HUDEP-2 (cell line): ENCODE results near the gene THTPA.

Source experiments
- DNase-seq, 76 experiments: peaks; one replicate each; lab custom pipeline; 2025; ENCODE audit not compliant: unreplicated experiment in 76 of 76; lab: John Stamatoyannopoulos, UW

The THTPA gene

DNA sequence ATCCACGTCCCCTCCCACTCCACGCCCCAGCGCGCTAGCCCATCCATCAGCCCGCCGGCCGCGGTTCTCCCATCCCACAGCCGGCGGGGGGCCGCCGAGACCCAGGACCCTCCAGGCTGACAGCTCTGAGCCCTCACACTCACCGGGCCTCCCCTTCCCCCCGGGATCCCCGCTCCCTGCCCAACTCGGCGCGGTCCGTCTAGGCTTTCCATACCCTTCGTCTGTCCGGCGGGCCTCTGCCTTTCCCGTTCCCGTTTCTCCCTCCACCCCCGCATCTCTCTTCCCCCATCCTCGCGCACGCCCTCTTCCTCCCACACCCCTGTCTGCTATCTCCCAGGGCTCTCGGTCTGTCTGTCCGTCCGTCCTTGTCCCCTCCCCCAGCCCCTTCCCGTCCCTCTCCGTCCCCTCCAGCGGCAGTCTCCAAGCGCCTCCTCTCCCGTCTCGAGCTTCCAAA is 5.2 kb upstream of the THTPA start:
- no peak for DNase-seq

DNA sequence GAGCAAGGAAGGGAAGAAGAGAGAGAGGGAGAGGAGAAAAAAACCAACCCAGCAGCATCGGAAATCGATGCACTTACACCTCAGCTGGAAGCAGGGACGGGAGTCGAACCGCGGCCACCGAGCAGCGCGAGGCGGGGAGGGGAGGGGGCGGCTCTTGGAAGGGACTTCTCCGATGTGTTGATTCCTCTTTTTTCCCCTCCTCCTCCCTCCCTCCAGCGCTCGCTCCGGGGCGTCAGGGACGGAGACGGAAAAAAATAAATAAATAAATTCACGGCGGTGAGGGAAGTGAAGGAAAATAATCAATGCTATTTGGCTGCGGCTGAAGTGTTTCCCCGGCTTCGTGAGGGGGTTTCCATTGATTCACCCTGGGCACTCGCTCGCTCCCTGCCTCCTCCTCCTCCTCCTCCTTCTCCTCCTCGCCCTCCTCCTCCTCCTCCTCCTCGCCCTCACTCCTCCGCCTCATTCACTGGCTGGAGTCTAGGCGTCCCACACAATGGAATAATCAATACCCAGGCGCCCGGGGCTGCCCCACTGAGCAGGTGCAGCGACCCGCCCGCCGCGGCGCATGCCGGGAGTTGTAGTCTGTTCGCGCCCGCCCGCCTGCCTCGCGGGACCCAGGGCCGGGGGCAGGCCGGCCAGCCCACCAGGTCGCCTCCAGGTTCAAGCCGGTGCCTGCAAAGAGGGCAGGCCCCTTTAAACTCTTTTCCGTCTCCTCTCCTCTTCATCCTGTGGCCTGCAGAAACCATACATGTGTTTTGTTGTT is 4.6 kb upstream of the THTPA start, which contains the start of gene ZFHX2:
Gene ZFHX2 (minus strand): TSS at position 500 of the 763 bp plus-strand sequence. CDS start 16,440 bp downstream, outside the sequence.
- peak in 66 of 76 experiments; percentile 17 to 80 (median 57) for DNase-seq

DNA sequence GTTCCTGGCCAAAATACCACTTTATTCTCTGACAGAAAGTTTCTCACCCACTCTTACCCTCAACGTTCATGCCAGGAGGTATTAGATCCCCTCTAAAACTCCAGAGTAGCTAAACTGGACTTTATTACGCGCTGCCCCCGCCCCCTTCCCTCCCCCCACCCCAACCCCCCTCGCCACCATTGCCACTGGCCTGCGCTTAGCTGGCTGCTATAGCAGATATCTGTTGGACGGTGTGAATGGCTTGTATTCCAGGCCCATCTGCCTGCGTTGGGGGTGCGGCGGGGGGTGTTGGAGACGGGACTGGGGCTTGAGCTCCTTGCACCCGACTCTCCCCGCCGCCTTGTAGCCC is 564 bp upstream of the THTPA start:
- DNase-seq: no peak

DNA sequence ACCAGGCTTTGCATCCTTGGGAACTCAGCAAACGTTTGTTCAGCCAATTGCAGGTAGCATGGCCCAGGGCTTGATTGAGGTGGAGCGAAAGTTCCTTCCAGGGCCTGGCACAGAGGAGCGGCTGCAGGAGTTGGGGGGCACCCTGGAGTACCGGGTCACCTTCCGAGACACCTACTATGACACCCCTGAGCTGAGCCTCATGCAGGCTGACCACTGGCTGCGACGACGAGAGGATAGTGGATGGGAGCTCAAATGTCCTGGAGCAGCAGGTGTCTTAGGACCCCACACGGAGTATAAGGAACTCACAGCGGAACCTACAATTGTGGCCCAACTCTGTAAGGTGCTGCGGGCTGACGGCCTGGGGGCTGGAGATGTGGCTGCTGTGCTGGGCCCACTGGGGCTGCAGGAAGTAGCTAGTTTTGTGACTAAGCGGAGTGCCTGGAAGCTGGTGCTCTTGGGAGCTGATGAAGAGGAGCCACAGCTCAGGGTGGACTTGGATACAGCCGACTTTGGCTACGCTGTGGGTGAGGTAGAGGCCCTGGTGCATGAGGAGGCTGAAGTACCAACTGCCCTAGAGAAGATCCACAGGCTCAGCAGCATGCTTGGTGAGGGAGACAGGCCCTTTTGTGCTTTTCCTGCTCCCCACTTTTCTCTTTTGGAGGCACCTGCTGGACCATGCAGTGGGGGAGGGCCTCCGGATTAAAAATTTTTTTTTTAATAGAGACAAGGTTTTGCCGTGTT is 799 bp downstream of the THTPA start:
- peak in 1 of 76 experiments; percentile 22 for DNase-seq

DNA sequence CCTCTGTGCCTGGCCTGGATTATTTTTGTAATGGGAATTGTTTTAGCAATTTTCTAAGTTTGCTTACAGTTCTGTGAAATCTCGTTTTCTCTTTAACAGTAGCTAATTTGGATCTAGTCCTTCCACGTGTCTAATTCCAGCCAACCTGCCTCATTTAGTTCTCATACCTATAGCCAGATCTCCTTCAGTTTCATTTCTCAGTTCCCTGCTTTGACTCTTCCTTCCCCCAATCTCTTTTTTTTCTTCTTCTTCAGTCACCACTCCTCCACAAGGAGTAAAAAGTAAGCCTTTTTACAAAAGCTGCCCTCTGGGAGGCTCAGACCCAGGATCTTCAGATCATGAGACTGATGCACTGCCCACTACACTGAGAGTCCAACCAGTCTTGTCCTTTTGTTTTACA is 1.4 kb downstream of the THTPA start:
- no peak for DNase-seq

DNA sequence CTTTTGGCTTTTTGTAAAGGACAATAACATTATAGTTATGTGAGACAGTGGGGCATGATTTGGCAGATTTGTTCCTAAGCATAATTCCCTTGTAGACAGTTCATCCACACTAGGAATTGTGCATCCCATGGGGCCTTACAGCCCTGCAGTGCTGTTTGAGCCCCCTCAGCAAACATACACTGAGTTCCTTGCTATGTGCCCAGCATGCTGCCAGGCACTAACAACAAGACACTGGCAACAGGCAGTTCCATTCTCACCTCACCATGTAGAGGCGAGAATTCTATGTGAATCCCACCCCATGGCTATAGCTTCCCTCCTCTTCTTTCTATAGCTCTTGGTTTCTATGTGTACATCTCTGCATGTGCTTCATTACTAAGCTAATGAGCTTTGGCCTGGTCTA is 1.9 kb downstream of the THTPA start:
- DNase-seq: no peak

DNA sequence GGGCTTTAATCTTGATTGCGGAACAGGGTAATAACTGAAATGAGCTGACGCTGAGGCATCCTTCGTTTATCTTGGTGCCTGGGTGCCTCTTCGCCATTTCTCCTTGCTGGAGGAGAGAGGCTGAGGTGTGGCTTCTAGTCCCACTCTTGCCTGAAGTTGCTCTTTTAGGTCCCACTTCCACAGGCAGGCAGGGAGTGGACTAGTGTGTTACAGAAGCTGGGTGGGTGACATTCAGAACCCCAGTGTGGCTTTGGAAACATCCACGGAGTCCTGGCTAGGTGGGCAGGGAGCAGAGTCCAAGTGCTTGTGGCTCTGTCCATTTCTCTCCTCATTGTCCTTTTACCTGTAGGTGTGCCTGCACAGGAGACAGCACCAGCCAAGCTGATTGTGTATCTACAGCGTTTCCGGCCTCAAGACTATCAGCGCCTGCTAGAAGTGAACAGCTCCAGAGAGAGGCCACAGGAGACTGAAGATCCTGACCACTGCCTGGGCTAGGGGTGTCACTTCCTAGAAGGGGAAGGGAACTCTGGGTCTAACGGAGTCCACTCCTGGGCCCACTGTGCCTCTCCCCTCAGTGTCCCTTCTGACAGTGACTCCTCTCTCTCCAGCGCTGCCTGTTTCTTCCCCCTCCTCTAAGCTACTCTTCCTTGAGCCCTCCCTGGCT is 2.4 kb downstream of the THTPA start:
- no peak for DNase-seq

DNA sequence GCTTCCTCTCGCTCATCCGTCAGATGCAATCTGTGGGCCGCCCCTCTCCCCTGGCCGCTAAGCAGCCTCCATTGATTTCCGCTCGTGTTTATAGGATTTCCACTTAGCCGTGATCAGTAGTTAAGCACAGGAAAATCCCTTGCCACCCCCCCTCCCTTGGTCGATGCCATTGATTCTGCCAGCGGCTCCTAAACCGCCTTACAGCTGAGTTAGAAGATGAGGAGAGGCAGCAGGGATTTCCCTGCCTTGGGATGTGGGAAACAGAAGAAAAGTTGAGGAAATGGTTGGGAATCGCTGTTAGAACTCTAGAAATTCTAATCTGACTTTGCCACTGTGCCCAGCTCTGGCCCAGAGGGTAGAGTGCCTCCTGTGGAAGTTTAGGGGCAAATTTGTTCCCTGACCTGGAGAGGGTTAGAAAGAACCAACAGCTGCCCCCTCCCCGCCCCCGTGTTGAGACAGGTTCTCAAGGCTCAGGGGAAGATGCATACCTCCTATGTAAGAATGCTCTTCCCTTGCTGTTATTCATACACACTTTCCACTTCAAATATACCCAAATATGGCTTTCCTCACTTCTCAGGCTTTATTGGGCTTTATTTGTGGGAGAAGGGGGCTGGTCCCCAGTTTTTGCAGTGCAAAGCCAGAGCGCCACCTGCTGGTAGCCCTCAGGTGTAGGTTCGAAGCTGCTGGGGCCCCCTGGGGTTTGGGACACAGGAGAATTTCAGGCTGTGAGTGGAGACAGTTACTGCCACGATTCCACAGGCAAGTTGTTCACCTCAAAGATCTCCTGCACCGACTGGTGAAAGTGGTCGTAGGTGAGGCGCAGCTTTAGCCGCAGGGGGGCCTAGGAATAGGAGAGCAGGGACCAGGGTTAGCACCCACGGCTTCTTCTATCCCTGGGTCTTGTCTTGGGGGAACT is 3.2 kb downstream of the THTPA start:
- DNase-seq: peak in 54 of 76 experiments; percentile 3 to 73 (median 43)

DNA sequence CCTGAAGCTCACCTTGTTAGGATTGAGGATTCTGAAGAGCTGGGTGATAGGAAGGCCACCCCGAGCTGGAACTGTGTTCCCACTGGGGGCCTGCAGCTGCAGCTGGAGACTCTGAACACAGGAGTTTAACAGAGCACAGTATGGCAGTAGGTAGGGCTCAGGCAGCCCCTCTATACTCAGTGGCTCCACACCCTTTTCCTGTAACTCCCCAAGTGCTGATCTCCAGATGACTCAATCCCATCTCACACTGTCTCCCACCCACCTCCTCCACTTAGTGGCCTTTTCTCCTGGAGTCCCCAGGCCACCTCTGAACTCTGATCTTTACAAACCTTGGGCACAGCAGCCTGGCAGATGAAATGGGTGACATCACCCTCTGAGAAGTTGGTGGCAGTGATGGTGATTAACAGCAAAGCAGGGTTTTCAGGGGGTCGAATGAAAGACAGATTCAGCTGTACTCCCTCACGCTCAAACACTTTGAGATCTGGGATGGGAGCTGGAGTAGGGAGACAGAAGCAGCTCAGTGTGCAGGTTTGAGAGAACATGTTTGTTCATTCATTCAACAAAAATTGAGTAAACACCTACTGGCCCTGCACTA is 4.0 kb downstream of the THTPA start:
- no peak for DNase-seq

DNA sequence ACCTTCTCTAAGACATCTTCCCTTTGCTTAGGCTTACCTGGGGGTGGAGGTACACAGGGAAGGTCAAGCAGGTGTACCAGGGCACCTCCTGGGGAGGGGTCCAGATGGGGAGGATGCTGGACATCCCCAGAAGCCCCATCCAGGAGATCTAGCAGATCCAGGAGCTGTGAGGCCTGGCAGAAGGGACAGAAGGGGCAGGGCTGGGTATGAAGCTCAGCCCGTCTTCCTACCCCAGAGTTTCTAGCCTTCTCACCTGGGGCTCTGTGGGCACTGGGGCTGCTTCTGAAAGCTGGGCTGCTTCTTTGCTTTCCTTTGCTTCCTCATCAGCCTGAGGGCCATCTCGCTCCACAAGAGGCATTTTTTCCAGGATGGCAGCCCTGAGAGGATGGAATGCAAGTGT is 5.2 kb downstream of the THTPA start:
- DNase-seq: no peak

DNA sequence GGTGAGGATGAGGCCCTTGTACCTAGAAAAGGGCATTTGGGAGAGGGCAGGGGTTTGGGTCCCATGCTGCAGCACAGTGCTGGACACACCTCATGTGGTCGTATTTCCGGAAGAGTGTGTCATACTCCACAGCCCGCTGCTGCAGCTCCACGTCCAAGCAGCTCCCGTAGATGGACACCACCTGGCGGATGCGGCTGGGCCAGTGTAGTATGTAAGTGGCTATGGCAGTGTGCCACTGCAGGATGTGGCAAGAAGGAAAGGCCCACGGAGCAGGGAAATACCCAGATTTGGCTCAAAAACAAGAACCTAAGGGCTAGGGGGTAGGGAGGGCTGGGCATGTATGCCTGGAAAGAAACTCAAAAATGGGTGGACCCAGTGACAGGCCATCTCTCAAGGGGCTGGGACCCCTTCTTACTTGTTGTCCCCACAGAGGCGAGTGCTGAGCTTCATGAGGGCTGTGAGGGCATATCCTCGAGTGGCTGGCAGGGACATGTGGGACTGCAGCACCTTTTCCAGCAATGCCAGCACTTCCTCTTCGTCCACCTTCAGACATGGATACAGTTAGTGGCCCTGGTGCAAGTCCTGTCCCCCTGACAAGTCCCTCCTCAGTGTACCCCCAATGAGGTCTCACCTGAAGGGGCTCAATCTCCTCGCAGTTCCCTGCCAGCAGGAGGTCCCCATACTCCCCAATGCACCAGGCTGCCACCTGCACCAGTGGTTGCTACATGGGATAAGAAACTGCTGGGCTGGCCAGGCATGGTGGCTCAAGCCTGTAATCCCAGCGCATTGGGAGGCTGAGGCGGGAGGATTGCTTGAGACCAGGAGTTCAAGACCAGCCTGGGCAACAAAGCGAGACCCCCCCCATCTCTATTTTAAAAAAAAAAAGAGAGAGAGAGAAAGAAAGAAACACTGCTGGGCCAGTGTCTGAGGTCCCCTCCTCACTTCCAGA is 6.1 kb downstream of the THTPA start:
- no peak for DNase-seq

DNA sequence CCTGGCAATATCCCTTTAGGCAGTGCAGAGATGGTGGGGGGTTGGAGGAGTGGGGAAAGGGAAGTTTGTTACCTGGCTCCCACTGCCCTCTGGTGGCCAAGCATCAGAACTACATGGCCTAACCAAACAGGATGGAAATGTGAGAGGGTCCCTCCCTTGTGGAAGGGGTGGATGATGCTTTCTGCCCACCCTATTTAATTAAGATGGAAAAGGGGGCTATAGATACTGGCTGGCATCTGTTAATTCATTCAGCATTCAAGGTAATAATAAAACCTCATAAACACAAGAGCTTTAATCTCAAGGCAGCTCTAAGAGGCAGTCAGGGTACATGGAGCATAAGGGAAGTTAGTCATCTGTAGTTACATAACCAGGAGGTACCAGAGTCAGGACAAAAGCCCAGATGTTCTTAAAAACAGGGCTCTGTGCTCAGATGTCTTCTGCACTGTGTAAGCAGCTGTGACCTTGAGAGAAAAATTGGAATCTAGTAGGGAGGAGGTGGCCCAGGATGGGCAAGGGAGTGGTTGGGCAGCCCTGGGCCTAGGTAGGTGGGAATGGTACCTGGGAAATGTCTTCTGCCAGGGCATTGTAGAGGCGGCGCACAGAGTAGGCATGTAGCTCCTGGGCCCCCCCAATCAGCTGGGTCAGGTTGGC is 6.9 kb downstream of the THTPA start:
- peak in 28 of 76 experiments; percentile 0 to 51 (median 26) for DNase-seq

DNA sequence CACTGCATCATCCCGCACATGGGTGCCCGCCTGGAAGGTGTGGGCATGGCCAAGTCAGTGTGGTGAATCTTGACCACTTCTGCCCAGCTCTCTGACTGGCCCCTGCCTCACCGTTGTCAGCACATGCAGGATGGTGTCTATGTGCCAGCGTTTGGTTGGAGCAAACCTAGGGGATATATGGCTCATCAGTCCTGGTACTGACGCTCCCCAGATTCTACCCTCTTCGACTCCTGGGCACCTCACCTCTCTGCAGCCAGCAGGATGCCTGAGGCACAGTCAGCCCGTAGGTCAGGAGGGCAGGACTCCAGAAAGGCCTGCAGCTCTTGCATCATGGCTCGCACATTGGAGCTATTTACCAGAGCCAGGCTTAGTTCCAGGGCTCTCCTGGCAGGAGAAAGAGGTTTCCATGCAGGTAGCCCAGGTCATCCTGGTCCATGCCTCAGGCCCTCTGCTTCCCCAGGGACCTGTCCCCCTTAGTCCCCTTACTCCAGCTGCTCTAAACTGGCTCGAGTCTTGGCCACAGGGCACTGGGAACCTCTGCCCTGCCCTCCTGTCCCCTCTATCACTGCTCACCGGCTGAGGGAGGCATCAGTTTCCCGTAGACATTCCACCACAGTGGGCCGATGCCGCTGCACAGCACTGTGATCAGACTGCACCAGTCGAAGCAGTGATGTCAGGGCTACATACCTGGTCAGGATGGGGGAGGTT is 7.6 kb downstream of the THTPA start:
- DNase-seq: no peak

DNA sequence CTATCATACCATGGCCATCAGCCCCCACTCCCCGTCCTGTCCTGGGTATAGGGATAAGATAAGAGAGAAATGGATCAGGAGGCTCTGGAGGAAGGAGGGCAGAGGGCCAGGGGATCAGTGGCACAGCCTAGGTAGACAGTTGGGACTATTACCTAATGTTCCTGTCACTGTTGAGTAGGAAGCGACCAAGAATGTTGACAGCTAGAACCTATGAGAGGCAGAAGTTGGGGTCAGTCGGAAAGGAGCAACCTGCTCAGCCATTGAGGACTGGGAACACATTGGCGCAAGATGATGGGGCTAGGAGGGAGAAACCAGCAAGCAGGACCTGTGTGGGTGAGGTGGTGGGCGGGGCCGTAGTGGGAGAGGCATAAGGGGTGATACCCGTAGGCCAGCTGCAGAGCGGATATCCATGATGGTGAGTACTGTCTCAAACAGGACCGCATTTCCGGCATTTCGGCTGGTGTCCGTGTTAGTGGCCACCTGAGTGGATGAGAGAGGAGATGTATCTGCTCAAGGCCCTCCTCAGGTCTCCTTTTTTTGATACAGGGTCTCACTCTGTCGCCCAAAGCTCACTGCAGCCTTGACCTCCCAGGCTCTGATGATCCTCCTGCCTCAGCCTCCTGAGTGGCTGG is 8.2 kb downstream of the THTPA start:
- DNase-seq: no peak

DNA sequence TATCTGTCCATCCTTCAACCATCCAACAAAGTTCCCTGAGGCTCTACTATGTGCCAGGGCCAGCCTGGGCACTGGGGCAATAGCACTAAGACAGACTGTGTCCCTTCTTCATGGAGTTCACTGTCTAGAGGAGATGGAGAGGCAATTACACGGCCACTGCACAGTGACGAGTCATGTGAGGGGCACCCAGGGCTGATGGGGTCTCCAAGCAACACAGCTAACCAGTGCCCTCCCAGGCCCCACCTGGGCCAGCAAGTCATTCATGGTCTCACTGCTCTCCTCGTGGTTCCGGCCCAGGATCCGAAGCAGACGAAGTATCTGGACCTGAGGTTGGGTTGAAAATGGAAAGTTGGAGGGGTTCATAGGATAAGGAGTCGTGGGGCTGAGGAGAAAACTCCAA is 8.8 kb downstream of the THTPA start:
- no peak for DNase-seq

DNA sequence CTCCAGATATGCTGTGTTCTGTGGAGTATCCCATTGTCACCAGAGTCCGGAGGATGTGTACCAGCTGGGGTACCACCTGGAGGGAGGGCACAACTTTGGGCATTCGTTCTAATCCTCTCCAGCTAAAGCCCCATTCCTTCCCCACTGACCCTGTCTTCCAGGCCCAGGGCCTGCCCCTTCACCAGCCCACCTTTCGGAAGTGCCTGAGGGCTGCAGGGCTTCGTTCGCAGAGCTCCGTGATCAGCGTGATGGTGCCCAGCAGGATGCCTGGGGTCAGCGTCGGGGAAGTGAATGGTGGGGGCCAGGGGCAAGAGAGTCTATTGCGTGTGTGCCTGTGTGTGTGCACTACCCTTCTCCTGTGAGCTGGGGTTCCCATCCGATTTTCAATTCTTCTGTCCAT is 9.6 kb downstream of the THTPA start:
- no peak for DNase-seq

DNA sequence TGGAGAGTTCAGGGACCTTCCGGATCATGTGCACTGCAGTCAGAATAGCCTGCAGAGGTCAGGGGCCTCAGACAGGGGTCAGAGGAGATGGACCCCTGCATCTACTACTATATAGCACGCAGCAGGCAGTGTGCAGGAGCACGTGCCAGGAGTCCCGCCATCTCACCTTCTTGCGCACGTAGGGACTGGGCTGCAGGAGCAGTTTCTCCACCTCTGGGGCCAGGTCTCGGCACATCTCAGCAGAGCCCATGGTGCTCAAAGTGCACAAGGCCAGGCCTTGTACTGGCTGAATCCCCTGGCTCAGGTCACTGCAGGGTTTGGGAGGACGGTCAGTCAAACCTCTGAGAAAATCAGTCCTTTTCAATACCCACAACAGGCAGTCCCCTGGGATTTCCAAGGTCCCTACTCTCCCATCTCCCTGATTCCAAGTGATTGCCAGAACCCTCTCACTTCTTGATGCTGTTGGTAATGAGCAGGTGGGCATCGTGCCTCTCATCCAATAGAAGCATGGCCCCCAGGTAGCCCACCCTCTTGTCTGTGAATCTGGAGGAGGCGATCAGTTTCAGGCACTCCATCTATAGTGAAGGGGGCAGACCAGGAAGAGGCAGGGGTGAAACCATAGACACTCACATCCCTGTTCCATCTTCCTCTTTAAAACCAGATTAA is 10.2 kb downstream of the THTPA start:
- no peak for DNase-seq
